Osteocyte (in vitro differentiated cells): ENCODE results near the gene EDIL3. TPM values are rescaled to one million over a fixed set of nuclear protein-coding genes. Genes with fewer than 3 reads are reported as not detected.
A peak's percentile ranks its signal among the peaks of the same experiment; 100 is the strongest.

ENCODE experiments used
- DNase-seq: peaks from one replicate; pipeline ENCODE4 v3.0.0; 2021; ENCODE audit warnings: mixed read lengths; ENCODE audit not compliant: unreplicated experiment; ENCODE audit errors: extremely low spot score
- H3K27ac Mint-ChIP-seq: one replicate; pipeline ENCODE4 v1.8.0; 2021; ENCODE audit warnings: mild to moderate bottlenecking, mixed read lengths; ENCODE audit not compliant: unreplicated experiment
- H3K27me3 Mint-ChIP-seq: one replicate; pipeline ENCODE4 v1.8.0; 2021; ENCODE audit warnings: mixed read lengths; ENCODE audit not compliant: unreplicated experiment
- H3K36me3 Mint-ChIP-seq: one replicate; pipeline ENCODE4 v1.8.0; 2021; ENCODE audit warnings: mixed read lengths; ENCODE audit not compliant: unreplicated experiment
- H3K4me1 Mint-ChIP-seq: one replicate; pipeline ENCODE4 v1.8.0; 2021; ENCODE audit warnings: mixed read lengths; ENCODE audit not compliant: unreplicated experiment
- H3K4me3 Mint-ChIP-seq: one replicate; pipeline ENCODE4 v1.8.0; 2021; ENCODE audit warnings: mild to moderate bottlenecking, moderate library complexity, mixed read lengths; ENCODE audit not compliant: unreplicated experiment
- H3K9me3 Mint-ChIP-seq: one replicate; pipeline ENCODE4 v1.8.0; 2021; ENCODE audit warnings: mixed read lengths; ENCODE audit not compliant: unreplicated experiment
- total RNA-seq: library from RNA; stranded (reverse); gene quantifications from 2 replicates; pipeline ENCODE4 v1.2.1, GENCODE V29; 2021
- TF ChIP-seq, protein P1 (sequence below): fragments of 200-600 bp; sonication (generic); IDR thresholded peaks from 2 replicates; pipeline ENCODE4 v1.5.0; 2021; ENCODE audit warnings: antibody characterized with exemption, mild to moderate bottlenecking, moderate library complexity

Gene EDIL3
- total RNA-seq, 1 donor from 2014 or later = 470 TPM

DNA sequence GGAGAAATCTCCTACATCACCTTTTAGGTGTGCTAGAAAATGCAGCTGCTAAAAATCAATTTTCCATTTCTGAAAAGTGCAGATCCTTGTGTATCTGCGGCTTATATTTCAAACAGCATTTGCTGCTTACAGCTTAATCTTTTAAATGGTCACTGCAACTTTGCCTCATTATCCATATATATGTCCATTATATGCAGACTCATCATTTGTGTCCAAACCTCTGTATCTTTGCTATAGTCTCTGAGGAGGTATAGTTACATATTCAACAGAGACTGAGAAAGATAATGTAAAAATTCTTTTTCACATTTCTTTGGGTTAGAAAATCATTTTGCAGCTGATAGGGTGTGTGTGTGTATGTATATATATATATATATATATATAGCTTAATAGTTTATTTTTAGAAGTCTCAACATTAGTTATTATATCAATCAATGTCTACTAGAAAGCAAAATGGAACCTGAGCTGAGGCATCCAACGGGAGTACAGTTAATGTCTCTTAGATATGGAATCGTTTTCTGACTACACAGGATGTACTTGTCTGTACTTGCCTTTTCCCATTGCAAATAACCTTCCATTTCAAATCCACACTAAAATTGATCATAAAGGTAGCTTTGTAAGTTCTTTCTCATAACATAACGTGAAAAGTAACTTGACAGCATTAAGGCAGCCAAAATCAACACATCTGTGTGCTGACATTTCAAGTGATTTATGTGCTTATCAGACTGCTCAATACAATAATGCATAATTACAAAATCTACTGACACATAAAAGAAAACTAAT lies 397.0 kb downstream of the EDIL3 start:
- DNase-seq = no peak
- Mint-ChIP-seq H3K4me3 (no peak overlapping the region), H3K9me3 (no peaks in the 10 kb centered on the region), H3K4me1 (no peaks in the 10 kb centered on the region), H3K27ac (no peak overlapping the region), H3K36me3 (peaks cover 18% of the 10 kb centered on the region), H3K27me3 (no peaks in the 10 kb centered on the region)
- TF ChIP-seq, protein P1, sequence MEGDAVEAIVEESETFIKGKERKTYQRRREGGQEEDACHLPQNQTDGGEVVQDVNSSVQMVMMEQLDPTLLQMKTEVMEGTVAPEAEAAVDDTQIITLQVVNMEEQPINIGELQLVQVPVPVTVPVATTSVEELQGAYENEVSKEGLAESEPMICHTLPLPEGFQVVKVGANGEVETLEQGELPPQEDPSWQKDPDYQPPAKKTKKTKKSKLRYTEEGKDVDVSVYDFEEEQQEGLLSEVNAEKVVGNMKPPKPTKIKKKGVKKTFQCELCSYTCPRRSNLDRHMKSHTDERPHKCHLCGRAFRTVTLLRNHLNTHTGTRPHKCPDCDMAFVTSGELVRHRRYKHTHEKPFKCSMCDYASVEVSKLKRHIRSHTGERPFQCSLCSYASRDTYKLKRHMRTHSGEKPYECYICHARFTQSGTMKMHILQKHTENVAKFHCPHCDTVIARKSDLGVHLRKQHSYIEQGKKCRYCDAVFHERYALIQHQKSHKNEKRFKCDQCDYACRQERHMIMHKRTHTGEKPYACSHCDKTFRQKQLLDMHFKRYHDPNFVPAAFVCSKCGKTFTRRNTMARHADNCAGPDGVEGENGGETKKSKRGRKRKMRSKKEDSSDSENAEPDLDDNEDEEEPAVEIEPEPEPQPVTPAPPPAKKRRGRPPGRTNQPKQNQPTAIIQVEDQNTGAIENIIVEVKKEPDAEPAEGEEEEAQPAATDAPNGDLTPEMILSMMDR = no peak

GRCh38 chr5:83983852-83984251 lies 400.8 kb downstream of the EDIL3 start:
- Mint-ChIP-seq H3K4me3 (no peak overlapping the region), H3K4me1 (no peaks in the 10 kb centered on the region), H3K9me3 (no peaks in the 10 kb centered on the region), H3K36me3 (peaks cover 19% of the 10 kb centered on the region), H3K27ac (no peak overlapping the region), H3K27me3 (no peaks in the 10 kb centered on the region)
- TF ChIP-seq, protein P1 = no peak
- no peak for DNase-seq

DNA sequence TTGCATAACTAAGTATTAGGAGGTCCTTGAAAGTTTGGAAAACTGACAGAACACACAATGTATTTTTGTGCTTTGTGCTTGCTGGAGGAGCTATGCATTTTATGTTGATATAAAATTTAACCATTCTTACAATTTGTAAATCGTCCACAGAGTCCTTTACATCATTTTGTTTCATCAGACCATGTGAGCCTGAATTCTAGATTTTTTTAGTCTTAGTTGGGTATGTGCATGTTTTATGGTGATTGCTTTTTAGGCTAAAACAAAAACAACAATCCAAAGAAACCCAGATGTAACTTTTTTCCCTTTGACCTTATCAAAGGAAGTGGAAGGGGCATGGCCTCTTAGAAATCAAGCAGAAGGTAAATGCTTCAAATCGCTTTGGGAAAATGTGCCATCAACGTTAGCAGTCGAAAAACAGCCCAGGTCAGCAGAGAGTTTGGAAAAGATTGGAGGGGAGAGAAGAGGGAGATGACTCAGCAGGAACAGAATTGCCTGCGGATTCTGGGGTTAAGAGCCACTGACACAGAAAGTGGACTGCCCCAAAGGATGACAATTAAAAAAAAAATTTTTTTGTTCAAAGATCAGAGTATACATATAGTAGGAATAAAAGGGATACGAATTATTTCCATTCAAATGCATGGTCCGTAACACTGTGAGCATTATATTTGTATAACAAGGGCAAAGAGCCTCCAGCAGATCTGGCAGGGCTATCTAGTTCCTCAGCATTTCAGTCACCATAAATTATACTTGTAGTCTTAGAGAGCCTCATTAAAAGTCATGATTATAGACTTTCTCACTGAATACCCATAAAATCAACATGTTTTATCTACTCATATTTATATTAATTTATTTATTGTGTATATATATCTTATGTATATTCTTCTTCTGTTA lies 410.5 kb downstream of the EDIL3 start:
- DNase-seq = no peak
- H3K27me3 Mint-ChIP-seq = no peaks in the 10 kb centered on the region

GRCh38 chr5:83972909-83973308 lies 411.8 kb downstream of the EDIL3 start:
- H3K36me3 Mint-ChIP-seq = peaks cover 5% of the 10 kb centered on the region
- no peak for DNase-seq
- H3K27me3 Mint-ChIP-seq = no peaks in the 10 kb centered on the region
- no peak overlapping the region for H3K4me3 Mint-ChIP-seq
- no peaks in the 10 kb centered on the region for H3K9me3 Mint-ChIP-seq
- peak overlapping the region; percentile 41 for H3K27ac Mint-ChIP-seq
- TF ChIP-seq, protein P1 = no peak
- peaks cover 48% of the 10 kb centered on the region for H3K4me1 Mint-ChIP-seq

More for the DNA sequence above, 410.5 kb downstream of the EDIL3 start:
- Mint-ChIP-seq H3K27ac (peak overlapping the region; percentile 74), H3K4me3 (no peak overlapping the region), H3K9me3 (no peaks in the 10 kb centered on the region), H3K36me3 (peaks cover 9% of the 10 kb centered on the region), H3K4me1 (peaks cover 52% of the 10 kb centered on the region)
- TF ChIP-seq, protein P1 = no peak

GRCh38 chr5:83972236-83972635 lies 412.4 kb downstream of the EDIL3 start:
- Mint-ChIP-seq H3K27ac (peak overlapping the region; percentile 2), H3K27me3 (no peaks in the 10 kb centered on the region)
- DNase-seq = no peak

More at GRCh38 chr5:83972236-83972635, 412.4 kb downstream of the EDIL3 start:
- peaks cover 52% of the 10 kb centered on the region for H3K4me1 Mint-ChIP-seq
- TF ChIP-seq, protein P1 = no peak
- no peaks in the 10 kb centered on the region for H3K9me3 Mint-ChIP-seq
- peaks cover 5% of the 10 kb centered on the region for H3K36me3 Mint-ChIP-seq
- no peak overlapping the region for H3K4me3 Mint-ChIP-seq
